Calu3 (cell line): Measurements from ENCODE around the gene RASL11B. TPM values are rescaled to one million over a fixed set of nuclear protein-coding genes. Genes with fewer than 3 reads are reported as not detected.

Experiments
- BruUV-seq: library from RNA; stranded (reverse); fragments of 400-500 nt; replicated peaks from 2 replicates; lab custom pipeline; 2021; lab: Mats Ljungman, UMichigan
- CTCF ChIA-PET: fragments of 300-600 bp; sonication (Branson Sonifier 250); formaldehyde crosslinking; loops from one replicate; lab custom pipeline; 2022; ENCODE audit warnings: antibody characterized with exemption; lab: Charles Lee
- DNase-seq: peaks from one replicate; pipeline ENCODE4 v3.0.0; 2022
- H3K27ac Mint-ChIP-seq: one replicate; pipeline ENCODE4 v1.8.0; 2022; ENCODE audit warnings: mixed read lengths; ENCODE audit not compliant: unreplicated experiment
- H3K27me3 Mint-ChIP-seq: one replicate; pipeline ENCODE4 v1.8.0; 2022; ENCODE audit warnings: mixed read lengths; ENCODE audit not compliant: unreplicated experiment
- H3K36me3 Mint-ChIP-seq: one replicate; pipeline ENCODE4 v1.8.0; 2022; ENCODE audit warnings: mild to moderate bottlenecking, moderate library complexity, mixed read lengths; ENCODE audit not compliant: insufficient read depth, unreplicated experiment
- H3K4me1 Mint-ChIP-seq: one replicate; pipeline ENCODE4 v1.8.0; 2022; ENCODE audit warnings: mild to moderate bottlenecking, low read depth, mixed read lengths; ENCODE audit not compliant: unreplicated experiment
- H3K4me3 Mint-ChIP-seq: one replicate; pipeline ENCODE4 v1.8.0; 2022; ENCODE audit warnings: mild to moderate bottlenecking, low read depth, moderate library complexity, mixed read lengths; ENCODE audit not compliant: unreplicated experiment
- H3K9me3 Mint-ChIP-seq: one replicate; pipeline ENCODE4 v1.8.0; 2022; ENCODE audit warnings: low read depth, mixed read lengths; ENCODE audit not compliant: unreplicated experiment
- intact Hi-C: fragments of 100-400 bp; cut with micrococcal nuclease; formaldehyde crosslinking; loops from one replicate; pipeline ENCODE4 v1.10.0; 2022; ENCODE audit not compliant: unreplicated experiment
- total RNA-seq: library from RNA; stranded (reverse); gene quantifications from 2 replicates; pipeline ENCODE4 v1.2.3, GENCODE V29; 2022
- TF ChIP-seq, protein P1 (sequence below): fragments of 200-600 bp; IDR thresholded peaks from one replicate; pipeline ENCODE4 v1.8.0; 2022; ENCODE audit warnings: antibody characterized with exemption; ENCODE audit not compliant: unreplicated experiment

The RASL11B gene
- total RNA-seq, 1 experiment from 2014 or later = 0.64 TPM

DNA sequence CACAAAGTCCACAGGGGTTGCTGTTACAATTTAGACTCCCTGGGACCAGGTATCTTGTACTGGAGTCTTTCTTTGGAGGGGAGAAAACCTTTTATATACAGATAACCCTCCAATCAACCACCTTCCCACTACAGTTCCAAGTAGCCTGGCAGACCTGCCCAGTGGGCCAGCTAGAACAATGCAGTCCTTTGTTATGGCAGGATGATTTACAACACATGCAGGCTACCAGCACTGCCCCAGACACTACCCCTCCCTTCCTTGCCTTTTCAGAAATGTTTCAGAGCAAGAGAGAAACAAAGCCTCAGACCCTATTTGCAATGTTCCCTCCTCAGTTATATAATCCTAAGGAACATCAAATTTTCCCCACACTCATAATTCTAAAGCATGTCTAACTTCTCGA is 11.1 kb downstream of the RASL11B start:
- Mint-ChIP-seq H3K36me3 (no peaks in the 10 kb centered on the region), H3K4me1 (peaks cover 19% of the 10 kb centered on the region), H3K9me3 (no peaks in the 10 kb centered on the region), H3K27ac (peak overlapping the region; percentile 18), H3K4me3 (no peak overlapping the region), H3K27me3 (no peaks in the 10 kb centered on the region)
- intact Hi-C loops = loop anchor here (5.0 kb wide), 1 partner anchor 109 kb away; no protein-coding TSS in a partner anchor
- BruUV-seq = no TSS peak
- CTCF ChIA-PET = interaction anchor here (0.7 kb wide), 1 partner anchor 30 kb away, joined by 3 read pairs; no protein-coding TSS in a partner anchor
- DNase-seq = peak; percentile 56
- TF ChIP-seq, protein P1, sequence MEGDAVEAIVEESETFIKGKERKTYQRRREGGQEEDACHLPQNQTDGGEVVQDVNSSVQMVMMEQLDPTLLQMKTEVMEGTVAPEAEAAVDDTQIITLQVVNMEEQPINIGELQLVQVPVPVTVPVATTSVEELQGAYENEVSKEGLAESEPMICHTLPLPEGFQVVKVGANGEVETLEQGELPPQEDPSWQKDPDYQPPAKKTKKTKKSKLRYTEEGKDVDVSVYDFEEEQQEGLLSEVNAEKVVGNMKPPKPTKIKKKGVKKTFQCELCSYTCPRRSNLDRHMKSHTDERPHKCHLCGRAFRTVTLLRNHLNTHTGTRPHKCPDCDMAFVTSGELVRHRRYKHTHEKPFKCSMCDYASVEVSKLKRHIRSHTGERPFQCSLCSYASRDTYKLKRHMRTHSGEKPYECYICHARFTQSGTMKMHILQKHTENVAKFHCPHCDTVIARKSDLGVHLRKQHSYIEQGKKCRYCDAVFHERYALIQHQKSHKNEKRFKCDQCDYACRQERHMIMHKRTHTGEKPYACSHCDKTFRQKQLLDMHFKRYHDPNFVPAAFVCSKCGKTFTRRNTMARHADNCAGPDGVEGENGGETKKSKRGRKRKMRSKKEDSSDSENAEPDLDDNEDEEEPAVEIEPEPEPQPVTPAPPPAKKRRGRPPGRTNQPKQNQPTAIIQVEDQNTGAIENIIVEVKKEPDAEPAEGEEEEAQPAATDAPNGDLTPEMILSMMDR = no peak

DNA sequence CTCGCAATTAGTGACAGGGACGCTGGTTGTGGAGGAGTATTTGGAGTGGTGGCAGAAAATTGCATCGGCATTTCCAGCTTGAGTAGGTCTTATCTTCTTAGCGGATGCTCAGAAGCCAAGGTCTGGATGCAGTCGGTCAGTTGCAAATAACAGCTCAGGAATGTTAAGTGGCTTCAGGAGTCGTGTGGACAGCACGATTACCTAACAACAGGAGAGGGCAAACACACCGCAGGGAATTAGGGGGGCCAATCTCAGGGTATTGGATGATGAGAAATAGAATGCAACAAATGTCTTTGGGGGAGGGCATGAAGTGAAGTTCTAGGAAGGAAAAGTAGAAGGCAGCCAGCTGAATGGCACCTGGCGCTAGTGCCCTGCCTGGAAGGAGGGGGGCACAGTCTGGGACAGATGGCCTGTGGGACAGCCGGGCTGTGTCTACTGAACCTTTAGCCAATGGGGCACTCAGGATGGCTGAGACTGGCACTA is 11.8 kb downstream of the RASL11B start:
- intact Hi-C loops = loop anchor here (5.0 kb wide), 1 partner anchor 108 kb away; no protein-coding TSS in a partner anchor
- H3K36me3 Mint-ChIP-seq = no peaks in the 10 kb centered on the region
- no peak overlapping the region for H3K4me3 Mint-ChIP-seq
- TF ChIP-seq, protein P1 = no peak
- no peak for DNase-seq
- CTCF ChIA-PET = no interaction called here
- no peaks in the 10 kb centered on the region for H3K27me3 Mint-ChIP-seq
- peaks cover 19% of the 10 kb centered on the region for H3K4me1 Mint-ChIP-seq
- BruUV-seq = no TSS peak
- peak overlapping the region; percentile 18 for H3K27ac Mint-ChIP-seq
- no peaks in the 10 kb centered on the region for H3K9me3 Mint-ChIP-seq

DNA sequence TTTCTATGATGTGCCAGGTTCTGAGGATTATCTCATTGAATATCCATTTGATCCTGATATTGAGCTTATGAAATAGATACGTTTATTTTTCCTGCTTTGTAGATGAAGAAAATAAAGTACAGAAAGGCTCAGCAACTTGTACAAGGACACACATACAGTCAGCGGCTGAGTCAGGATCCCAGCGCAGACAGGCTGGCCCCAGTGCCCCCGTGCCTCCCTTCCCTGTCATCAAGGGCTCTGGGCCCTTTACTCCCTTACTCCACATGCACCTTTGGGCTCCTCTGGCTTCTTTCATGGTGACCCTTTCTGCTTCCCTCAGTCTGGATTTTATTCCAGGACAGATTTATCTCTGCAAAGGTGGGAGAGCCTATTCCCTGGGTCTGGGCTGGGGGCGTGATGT is 12.8 kb downstream of the RASL11B start:
- Mint-ChIP-seq H3K4me3 (no peak overlapping the region), H3K9me3 (no peaks in the 10 kb centered on the region), H3K27ac (no peak overlapping the region), H3K4me1 (peaks cover 19% of the 10 kb centered on the region), H3K36me3 (no peaks in the 10 kb centered on the region), H3K27me3 (no peaks in the 10 kb centered on the region)
- intact Hi-C loops = loop anchor here (5.0 kb wide), 1 partner anchor 107 kb away; no protein-coding TSS in a partner anchor
- CTCF ChIA-PET = no interaction called here
- DNase-seq = no peak
- TF ChIP-seq, protein P1 = no peak
- BruUV-seq = no TSS peak

DNA sequence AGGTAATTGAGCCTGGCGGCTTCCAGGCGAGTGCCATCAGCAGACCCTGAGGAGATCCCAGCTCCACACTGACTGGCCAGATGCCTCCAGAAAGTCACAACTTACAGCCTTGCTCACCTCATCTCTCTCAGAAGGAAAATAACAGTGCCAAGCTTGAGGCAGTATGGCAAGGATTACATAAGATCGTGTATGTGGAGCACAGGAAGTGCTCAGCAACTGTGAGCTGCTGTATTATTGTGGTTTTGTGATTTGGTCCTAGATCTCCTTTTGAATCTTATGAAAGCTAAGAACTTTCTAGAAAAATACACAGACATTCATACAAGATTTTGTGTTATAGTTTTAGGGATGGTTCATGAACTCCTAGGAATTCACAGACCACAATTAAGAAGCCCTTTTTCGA is 14.0 kb downstream of the RASL11B start:
- peaks cover 19% of the 10 kb centered on the region for H3K4me1 Mint-ChIP-seq
- CTCF ChIA-PET = interaction anchor here (0.7 kb wide), 1 partner anchor 1886 kb away, joined by 3 read pairs; no protein-coding TSS in a partner anchor
- TF ChIP-seq, protein P1 = no peak

More for the DNA sequence above, 14.0 kb downstream of the RASL11B start:
- H3K36me3 Mint-ChIP-seq = no peaks in the 10 kb centered on the region
- intact Hi-C loops = no loop called here
- no peaks in the 10 kb centered on the region for H3K27me3 Mint-ChIP-seq
- no TSS peak for BruUV-seq
- no peak overlapping the region for H3K27ac Mint-ChIP-seq
- no peaks in the 10 kb centered on the region for H3K9me3 Mint-ChIP-seq
- no peak for DNase-seq
- no peak overlapping the region for H3K4me3 Mint-ChIP-seq
